H1 (cell line): ENCODE measurements around the gene AAGAB. TPM values are rescaled to one million over a fixed set of nuclear protein-coding genes. Genes with fewer than 3 reads are reported as not detected.

ENCODE experiments used
- CHD7 ChIP-seq: fragments of 300-600 bp; sonication (generic); IDR thresholded peaks from 2 replicates; pipeline ENCODE4 v1.7.1; 2012; ENCODE audit warnings: low read length, moderate library complexity, mild to moderate bottlenecking, inconsistent platforms; ENCODE audit not compliant: insufficient replicate concordance
- RNF2 ChIP-seq: fragments of 200-900, 300-1000 bp; sonication (generic); IDR thresholded peaks from 2 replicates; pipeline ENCODE4 v1.7.1; 2016; ENCODE audit warnings: borderline replicate concordance, low read depth, mild to moderate bottlenecking, antibody characterized with exemption, low read length; ENCODE audit not compliant: poor library complexity, severe bottlenecking; ENCODE audit errors: missing control alignments
- TAF1 ChIP-seq: IDR thresholded peaks from 2 replicates; pipeline ENCODE4 v1.6.1; 2011; ENCODE audit warnings: mild to moderate bottlenecking, low read depth, low read length
- polyA plus RNA-seq, 7 experiments: library from polyadenylated mRNA; depleted of rRNA in 3 of 7; stranded (reverse) in 5 of 7; unstranded in 2 of 7; fragments of >200 nt in 5 of 7; fragments of 200-250 nt in 2 of 7; gene quantifications; 1 replicate in 5 of 7; 2 replicates in 1 of 7; 4 replicates in 1 of 7; pipeline versions ENCODE4 v1.2.1 to v1.2.3, GENCODE V29; 2011 to 2013; ENCODE audit warnings: missing spikeins in 2 of 7, mixed read lengths in 2 of 7
- total RNA-seq: library from RNA; stranded (reverse); fragmentation: NEBNext Ultra II Directional; extraction: Animal tissue kit (Norgen Biotek cat#: 25700); gene quantifications from 2 replicates; pipeline ENCODE4 v1.2.1, GENCODE V29; 2021

AAGAB gene
- total and polyA plus RNA-seq, 2 of the 8 experiments (the other 6 are each of a cell fraction or from before 2014, with no cell fraction given), result 20.1 to 45.9 TPM

GRCh38 chr15:67180514-67181191 is 73.8 kb downstream of the AAGAB start (continued):
- no peak for TF ChIP-seq CHD7
- no peak for TF ChIP-seq TAF1
- no peak for TF ChIP-seq RNF2
- TF ChIP-seq, all 59 proteins: peak for 2
